GM10266 (cell line): ENCODE measurements around the gene ST6GALNAC5.

Source experiments
- DNase-seq: peaks from one replicate; pipeline ENCODE4 v3.0.0; 2012; ENCODE audit errors: extremely low spot score
- TF ChIP-seq, protein P1 (sequence below): IDR thresholded peaks from 2 replicates; pipeline ENCODE4 v1.5.1; 2012; ENCODE audit warnings: mild to moderate bottlenecking, low read depth; ENCODE audit not compliant: control insufficient read depth, insufficient read depth; ENCODE audit errors: missing control alignments

Gene ST6GALNAC5

DNA sequence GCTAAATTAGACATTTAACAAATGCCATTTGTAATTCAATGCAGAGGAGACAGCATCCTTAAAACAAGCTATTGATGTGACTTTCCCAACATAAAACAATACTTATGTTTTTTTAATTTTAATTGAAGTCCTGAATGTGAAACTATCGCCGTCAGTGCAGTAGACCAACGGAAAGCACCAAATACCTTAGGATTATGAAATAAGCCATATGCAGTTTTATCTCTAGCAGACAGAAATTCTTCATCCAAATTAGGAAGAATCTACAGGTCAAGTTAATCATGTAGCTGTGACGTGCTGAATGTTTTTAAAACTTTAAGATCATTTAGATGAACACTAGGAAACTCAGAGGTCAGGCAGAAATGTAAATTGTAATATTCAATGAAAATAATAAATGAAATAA lies 714 bp upstream of the ST6GALNAC5 start:
- TF ChIP-seq, protein P1, sequence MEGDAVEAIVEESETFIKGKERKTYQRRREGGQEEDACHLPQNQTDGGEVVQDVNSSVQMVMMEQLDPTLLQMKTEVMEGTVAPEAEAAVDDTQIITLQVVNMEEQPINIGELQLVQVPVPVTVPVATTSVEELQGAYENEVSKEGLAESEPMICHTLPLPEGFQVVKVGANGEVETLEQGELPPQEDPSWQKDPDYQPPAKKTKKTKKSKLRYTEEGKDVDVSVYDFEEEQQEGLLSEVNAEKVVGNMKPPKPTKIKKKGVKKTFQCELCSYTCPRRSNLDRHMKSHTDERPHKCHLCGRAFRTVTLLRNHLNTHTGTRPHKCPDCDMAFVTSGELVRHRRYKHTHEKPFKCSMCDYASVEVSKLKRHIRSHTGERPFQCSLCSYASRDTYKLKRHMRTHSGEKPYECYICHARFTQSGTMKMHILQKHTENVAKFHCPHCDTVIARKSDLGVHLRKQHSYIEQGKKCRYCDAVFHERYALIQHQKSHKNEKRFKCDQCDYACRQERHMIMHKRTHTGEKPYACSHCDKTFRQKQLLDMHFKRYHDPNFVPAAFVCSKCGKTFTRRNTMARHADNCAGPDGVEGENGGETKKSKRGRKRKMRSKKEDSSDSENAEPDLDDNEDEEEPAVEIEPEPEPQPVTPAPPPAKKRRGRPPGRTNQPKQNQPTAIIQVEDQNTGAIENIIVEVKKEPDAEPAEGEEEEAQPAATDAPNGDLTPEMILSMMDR, result no peak
- DNase-seq, result no peak

DNA sequence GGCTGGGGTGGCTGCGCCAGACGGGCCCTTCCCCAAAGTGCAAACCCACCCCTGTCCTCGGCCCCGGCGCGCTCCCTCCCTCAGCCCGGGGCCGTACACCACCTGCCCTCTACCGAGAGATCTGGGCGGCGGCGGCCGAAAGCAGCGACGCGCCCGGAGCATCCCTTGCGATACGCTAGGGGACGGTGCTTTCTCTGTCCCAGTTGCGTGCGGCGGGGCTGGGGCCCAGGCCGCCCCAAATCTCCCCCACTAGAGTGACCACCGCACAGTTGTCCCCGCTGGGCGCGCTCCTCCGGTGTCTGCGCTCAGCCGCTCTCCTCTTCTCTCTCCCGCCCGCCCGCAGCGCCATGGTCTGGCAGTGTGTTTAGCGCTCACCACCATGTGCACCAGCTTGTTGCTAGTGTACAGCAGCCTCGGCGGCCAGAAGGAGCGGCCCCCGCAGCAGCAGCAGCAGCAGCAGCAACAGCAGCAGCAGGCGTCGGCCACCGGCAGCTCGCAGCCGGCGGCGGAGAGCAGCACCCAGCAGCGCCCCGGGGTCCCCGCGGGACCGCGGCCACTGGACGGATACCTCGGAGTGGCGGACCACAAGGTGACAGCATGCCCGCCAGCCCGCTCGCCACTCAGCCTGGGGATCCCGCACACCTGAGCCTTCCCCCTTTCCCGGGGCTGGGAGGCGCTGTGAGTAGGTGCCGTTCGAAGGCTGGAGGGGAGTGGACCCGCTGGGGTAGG lies 1.0 kb downstream of the ST6GALNAC5 start:
- peak; percentile 56 for DNase-seq
- TF ChIP-seq, protein P1, result peak; percentile 14

DNA sequence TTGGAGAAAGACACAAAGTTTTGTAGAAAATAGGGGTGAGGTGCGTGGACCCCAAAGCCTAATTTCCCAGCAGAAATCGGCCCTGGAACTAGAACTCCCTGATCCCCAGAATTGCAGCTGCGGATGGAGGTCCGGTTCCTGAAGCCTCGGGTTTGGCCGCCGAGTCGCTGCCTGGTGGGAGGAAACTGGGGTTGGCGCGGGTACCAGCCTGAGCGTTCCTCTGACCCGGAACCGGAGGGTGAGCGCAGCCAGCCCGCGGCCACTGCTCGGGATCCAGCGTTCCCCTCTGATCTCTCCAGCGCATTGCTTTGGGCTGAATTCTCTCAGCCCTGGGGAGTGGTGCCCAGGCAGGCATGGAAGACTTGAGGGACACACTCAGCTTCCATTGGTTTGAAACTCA lies 1.6 kb downstream of the ST6GALNAC5 start:
- TF ChIP-seq, protein P1, result no peak
- DNase-seq, result no peak

DNA sequence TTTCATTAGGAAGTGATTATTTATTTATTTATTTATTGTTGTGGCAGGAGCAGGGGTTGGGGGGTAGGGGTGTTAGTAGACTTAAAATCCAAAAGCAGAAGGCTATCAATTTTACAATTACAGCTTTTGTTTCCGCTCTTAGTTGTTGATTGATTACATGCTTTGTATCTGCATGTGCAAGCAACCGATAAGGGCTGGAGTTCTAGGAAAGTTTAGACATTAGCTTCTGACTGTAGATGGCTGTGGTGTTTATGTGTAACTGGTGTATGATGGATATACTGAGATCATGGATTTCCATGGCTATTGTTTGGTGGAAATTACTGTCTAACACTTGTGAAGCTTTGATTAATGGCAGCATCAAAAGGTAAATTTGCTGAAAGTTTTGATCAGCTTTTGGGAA lies 2.8 kb downstream of the ST6GALNAC5 start:
- TF ChIP-seq, protein P1, result no peak
- DNase-seq, result no peak

DNA sequence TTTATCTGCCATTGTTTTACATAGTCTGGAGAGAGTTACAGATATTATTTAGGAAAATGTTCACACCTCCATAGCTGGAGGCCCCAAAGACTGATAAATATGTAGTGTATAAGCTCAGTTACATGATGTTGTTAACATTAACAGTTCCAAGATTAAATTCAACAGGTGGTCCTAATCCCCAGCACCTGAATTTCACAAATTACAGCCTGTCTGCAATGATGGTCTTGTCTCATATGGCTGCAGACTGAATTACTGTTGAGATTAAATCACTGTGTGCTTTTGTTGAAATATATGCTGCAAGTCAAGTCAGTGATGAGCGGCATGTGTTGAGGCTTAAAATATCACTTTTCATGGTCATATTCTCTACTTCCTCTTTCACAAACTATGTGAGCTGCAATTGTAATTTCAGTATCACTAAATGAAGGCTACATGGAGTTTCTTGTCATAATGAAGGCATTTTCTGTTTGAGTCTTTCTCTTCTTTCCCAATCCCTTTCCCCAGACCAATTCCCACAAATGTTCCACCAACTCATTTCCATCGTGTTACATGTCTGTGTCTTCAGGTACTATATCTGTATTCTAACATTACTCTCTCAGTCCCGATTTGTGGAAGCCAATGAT lies 4.2 kb downstream of the ST6GALNAC5 start:
- TF ChIP-seq, protein P1, result no peak
- peak; percentile 47 for DNase-seq

DNA sequence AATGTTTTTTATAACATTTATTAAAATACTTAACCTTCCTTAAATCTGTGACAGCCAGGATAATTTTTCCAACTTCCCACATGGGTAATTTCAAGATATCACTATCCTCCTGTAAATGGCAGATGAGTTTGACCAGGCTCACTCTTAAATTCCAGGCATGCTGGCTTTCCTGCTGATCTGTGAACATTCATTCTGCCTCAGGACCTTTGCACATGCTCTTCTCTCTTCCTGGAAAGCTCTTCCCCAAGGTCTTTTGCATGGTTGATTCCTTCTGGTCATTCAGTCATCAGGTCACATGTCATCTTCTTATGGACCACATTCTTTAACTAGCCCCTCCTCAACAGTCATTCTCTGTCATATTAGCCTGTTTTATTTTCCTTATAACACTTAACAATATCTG lies 5.7 kb downstream of the ST6GALNAC5 start:
- TF ChIP-seq, protein P1, result no peak
- DNase-seq, result no peak
